NCI-H510A treated with DMSO at 0.1 percent for 48 hours (cell line): ENCODE measurements around the gene DMD.

Source experiments
- DNase-seq: peaks from one replicate; lab custom pipeline; 2025; lab: John Stamatoyannopoulos, UW

Gene DMD

DNA sequence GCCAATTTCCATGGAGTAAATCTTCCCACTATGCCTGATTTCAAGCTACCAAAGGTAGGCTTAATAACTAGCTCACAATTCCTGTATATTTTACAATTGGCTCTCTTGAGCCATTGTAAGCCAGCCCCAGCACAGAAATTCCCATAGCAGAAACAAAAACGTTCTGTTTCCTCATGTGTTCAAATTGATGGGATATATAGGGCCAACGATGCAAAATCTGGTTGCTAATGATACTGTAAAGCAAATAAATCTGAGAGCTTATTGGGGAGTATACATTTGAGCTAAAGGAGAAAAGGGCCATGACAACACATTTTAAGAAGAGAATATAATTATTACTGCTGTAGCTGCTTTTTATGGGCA lies 1872.4 kb downstream of the DMD start:
- DNase-seq: no peak

- DNase-seq: no peak
These were observed 1874.0 kb downstream of the DMD start for GRCh38 chrX:31337332-31337731.

DNA sequence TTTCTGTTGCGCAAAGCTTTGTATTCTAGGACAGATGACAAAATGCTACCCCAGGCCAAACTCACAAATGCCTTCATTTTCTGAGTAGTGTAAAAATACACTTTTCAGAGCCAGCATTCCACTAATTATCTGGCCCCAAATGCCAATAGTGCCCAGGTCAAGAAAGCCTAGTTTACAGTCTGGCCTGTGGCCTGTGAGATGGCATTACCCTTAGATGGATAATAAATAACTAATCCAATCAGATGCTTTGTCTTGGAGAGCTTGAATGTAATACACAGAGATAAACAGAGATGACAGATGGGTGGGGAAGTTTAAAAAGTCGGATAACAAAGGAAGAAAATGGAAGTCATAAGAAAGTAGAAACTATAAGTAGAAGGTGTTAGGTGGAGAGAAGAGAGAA lies 1874.9 kb downstream of the DMD start:
- DNase-seq: no peak

DNA sequence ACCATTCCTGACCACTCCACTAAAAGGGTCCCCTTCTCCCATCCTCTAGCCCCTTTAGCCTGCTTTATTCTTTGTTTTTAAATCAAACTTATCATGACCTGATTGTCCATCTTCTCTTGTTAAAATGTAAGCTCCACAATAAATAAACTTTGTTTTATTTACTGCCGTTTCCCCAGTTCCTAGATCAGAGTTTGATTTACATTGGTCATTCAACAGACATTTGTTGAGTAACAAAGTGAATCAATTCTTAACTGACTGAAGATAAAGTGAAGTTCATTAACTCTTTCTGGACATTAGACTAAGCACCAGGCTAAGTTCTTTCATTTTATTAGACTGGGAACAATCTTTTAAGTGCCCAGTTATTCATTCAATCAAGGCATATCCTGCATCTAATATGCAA lies 1876.4 kb downstream of the DMD start:
- DNase-seq: no peak

- DNase-seq: no peak
These were observed 1878.1 kb downstream of the DMD start for GRCh38 chrX:31333165-31333831.

DNA sequence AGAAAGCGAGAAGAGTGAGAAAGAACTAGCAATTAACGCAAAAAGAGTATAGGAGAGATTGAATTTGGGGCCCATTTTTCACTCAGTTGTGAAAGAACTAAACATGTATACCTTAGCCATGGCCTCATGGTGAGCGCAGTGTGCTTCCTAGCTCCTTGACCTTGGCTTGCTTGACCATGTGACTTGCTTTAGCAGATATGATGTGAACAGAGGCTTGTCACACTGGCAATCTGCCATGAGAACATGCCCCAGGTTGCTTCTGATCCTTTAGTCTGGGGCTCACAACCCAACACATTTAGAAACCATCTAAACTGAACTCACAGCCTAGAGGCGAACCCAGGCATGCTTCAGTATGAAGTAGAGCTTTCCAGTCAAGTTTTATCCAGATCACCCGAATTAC lies 1879.4 kb downstream of the DMD start:
- DNase-seq: no peak

DNA sequence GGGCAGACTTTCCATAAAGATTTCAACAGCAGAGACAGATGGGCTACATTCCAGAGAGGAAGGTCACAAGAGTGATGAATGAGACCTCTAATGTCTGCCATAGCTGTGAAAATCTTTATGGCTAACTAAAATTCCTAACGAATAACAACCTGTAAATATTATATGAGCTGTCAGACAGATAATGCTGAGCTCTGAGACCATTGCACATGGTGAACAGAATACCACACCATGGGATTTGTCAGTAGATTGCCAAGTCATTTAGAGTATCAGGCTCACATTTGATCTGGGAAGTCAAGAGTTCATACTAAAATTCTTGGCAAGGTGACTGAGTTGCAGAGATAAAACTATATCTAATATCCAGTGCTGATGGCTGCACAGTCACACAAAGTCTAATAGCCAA lies 1880.3 kb downstream of the DMD start:
- DNase-seq: no peak

GRCh38 chrX:31329298-31329697 lies 1882.1 kb downstream of the DMD start:
- no peak for DNase-seq

DNA sequence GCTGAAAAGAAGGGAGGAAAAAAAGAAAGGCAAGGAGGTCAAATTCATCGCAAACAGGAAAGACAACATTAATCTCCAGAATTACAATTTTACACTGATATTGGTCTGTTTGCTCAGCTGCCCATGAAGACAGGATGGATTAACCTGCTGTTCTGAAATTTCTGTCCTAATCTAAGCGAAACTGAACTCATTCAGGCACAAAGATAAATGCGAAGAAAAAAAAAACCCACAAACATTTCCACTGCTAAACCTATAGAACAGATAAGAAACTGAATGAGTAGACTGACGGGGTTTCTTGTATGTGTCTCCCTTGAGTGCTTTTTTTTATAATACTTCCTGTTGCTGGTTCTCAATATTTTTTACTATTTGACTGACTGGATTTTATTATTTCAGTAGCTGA lies 1887.7 kb downstream of the DMD start:
- DNase-seq: no peak

GRCh38 chrX:31320740-31321139 lies 1890.6 kb downstream of the DMD start:
- no peak for DNase-seq

DNA sequence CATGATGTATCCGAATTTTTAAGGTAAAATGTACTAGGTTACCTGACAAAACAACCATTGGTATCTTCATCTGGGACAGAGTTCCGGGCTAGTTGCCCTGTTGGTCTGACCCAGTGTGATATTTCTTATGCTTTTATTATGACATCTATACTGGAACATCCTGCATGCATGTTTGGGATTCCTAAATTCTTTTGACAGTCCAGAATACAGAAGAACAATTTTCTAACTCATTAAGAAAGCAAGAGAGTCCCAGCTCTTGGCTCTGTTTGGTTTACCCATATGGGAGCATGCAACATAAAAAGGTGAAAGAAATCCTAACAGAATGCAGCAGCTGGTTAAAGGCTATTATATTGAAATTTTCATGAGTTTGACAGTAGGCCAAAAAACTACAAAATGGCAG lies 1891.8 kb downstream of the DMD start:
- DNase-seq: no peak

GRCh38 chrX:31318866-31319265 lies 1892.5 kb downstream of the DMD start:
- DNase-seq: no peak

DNA sequence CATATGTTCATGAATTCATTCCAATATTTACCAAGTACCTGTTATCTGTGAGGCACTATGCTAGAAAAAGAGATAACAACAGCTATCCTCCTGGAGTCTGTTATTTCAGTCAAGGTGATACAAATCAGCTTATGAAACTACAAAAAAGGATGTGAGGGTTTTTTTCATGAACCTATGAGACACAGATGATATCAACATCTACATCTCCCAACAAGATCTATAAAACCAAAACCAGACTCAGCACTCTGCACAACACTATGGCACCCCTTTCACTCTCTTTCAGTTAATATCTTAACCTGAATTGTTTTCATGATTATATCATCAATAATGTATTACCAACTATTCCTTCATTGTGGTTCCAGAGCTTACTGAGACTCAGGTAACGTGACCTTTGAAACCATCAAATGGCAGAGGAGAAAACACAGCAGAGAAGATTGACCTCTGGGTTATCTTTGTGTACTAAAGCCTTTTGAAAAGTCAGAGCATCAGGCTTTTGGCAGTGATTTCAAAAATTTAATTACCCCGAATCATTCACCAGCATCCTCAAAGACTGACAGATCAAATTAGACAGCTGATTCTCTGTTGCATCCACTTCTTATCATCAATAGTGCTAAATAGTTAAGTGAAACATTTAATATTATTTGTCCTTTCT lies 1894.9 kb downstream of the DMD start:
- DNase-seq: no peak

- no peak for DNase-seq
These were observed 1896.4 kb downstream of the DMD start for GRCh38 chrX:31314921-31315320.

GRCh38 chrX:31307952-31308351 lies 1903.4 kb downstream of the DMD start:
- DNase-seq: no peak

- no peak for DNase-seq
These were observed 1908.7 kb downstream of the DMD start for GRCh38 chrX:31302573-31303075.

DNA sequence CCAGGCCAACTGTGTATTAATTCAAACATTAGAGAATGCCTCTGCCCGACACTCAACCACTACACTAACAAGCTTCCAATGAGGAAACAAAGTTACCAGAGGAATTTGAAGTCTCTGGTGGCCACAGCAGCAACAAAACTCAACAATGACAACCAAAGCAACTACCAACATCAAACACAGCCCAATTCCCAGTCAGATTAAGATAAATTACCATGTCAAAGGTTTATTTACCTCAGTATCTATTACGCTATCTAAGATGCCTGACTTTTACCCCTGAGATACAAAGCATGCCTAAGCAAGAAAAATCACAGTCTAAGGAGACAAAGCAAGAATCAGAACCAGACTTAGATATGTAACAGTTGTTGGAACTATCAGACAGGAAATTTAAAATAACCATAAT lies 1909.4 kb downstream of the DMD start:
- no peak for DNase-seq

- DNase-seq: no peak
These were observed 1910.1 kb downstream of the DMD start for GRCh38 chrX:31301203-31301602.

DNA sequence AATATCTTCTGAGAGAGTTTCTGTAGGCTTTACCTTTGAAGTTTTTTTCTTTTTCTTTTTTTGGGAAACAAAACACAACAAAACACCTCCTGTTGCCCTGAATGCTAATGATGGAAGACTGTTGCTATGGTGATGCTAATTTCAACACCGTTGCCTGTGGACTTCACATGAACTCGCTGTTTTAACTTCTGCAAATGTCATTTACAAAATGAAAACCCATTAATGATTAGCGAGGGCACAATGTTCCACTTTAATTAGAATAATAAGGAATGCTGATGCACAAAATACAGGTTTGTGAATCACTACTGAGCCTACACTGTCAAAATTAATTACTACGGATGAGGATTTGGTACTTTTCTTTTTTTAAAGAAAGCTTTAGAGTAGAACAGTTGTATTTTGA lies 1912.4 kb downstream of the DMD start:
- DNase-seq: no peak

DNA sequence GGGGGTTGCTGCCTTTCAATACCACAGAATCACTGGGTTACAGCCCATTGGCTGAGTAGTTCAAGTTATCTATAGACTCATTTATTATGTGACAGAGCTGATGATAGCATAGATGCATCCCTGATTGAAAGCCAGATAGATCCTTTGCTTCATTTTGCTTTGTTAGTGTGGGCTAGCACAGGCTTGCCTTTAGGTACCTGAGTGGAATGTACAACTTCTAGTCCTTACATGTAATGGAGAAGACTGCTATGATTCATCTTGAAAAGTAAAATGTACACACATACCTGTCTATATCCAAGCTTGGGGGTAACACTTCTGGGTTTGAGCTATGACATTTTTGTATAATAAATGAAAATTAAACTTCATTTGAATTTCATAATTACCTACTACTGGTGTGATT lies 1913.5 kb downstream of the DMD start:
- no peak for DNase-seq

- DNase-seq: no peak
These were observed 1916.9 kb downstream of the DMD start for GRCh38 chrX:31294475-31294874.

- DNase-seq: no peak
These were observed 1917.9 kb downstream of the DMD start for GRCh38 chrX:31293409-31293808.

DNA sequence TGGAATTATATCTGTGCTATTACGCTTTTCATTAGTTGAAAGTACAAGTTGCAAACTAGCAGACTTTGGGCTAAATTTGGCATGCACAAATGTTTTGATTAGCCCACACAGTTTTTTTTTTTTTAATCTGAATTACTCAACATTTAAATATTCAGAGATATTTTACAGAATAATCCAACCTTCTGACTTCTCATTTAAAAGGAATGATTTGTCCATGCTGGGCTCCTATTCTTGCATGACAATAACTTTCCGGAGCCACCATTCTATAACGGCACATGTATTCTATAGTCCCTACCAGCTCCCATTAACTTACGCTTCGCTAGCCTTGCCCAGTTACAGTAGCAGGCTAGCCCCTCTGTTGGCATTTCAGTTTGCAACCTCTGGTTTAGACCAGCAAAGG lies 1920.2 kb downstream of the DMD start:
- no peak for DNase-seq

GRCh38 chrX:31287861-31288260 lies 1923.5 kb downstream of the DMD start:
- DNase-seq: no peak
